ENCODE data around the gene DIS3L2. TPM values are rescaled to one million over a fixed set of nuclear protein-coding genes. Genes with fewer than 3 reads are reported as not detected.

Gene DIS3L2
- total RNA-seq, 2 donors from 2014 or later = 19.6 to 22.1 TPM

- H3K9me3 ChIP-seq = no peaks in the 10 kb centered on the region
- no peak overlapping the region for H3K27ac ChIP-seq
- DNase-seq (ENCODE audit: low spot score) = no peak
- H3K36me3 ChIP-seq = no peaks in the 10 kb centered on the region
- H3K4me1 ChIP-seq = peaks cover 0 to 3% of the 10 kb centered on the region in 2 donors
- TF ChIP-seq CTCF (IDR thresholded peaks at IDR 0.05) = no peak
- H3K27me3 ChIP-seq = no peaks in the 10 kb centered on the region
- H3K4me3 ChIP-seq = no peak overlapping the region
Measured at GRCh38 chr2:232009639-232010274, 48.2 kb downstream of the DIS3L2 start.

GRCh38 chr2:232013701-232014353 lies 52.3 kb downstream of the DIS3L2 start:
- no peak for DNase-seq (ENCODE audit: low spot score)
- H3K36me3 ChIP-seq = no peaks in the 10 kb centered on the region
- no peak overlapping the region for H3K27ac ChIP-seq
- no peak overlapping the region for H3K4me3 ChIP-seq
- H3K9me3 ChIP-seq = no peaks in the 10 kb centered on the region
- peaks cover 0 to 3% of the 10 kb centered on the region in 2 donors for H3K4me1 ChIP-seq
- no peaks in the 10 kb centered on the region for H3K27me3 ChIP-seq
- no peak for TF ChIP-seq CTCF (IDR thresholded peaks at IDR 0.05)

GRCh38 chr2:232014681-232015080 lies 53.2 kb downstream of the DIS3L2 start:
- Histone ChIP-seq H3K27me3 (no peaks in the 10 kb centered on the region), H3K27ac (no peak overlapping the region), H3K4me3 (no peak overlapping the region), H3K4me1 (peaks cover 0 to 3% of the 10 kb centered on the region in 2 donors), H3K36me3 (no peaks in the 10 kb centered on the region), H3K9me3 (no peaks in the 10 kb centered on the region)
- no peak for TF ChIP-seq CTCF (IDR thresholded peaks at IDR 0.05)
- no peak for DNase-seq (ENCODE audit: low spot score)

- Histone ChIP-seq H3K4me1 (peaks cover 0 to 10% of the 10 kb centered on the region in 2 donors), H3K9me3 (no peaks in the 10 kb centered on the region), H3K27ac (no peak overlapping the region), H3K4me3 (no peak overlapping the region), H3K36me3 (no peaks in the 10 kb centered on the region), H3K27me3 (no peaks in the 10 kb centered on the region)
- TF ChIP-seq CTCF (IDR thresholded peaks at IDR 0.05) = no peak
- no peak for DNase-seq (ENCODE audit: low spot score)
Measured at GRCh38 chr2:232018181-232018580, 56.7 kb downstream of the DIS3L2 start.

GRCh38 chr2:232022718-232023117 lies 61.2 kb downstream of the DIS3L2 start:
- TF ChIP-seq CTCF (IDR thresholded peaks at IDR 0.05) = no peak
- no peak overlapping the region for H3K4me3 ChIP-seq
- H3K27ac ChIP-seq = no peak overlapping the region
- DNase-seq (ENCODE audit: low spot score) = no peak
- peaks cover 0 to 7% of the 10 kb centered on the region in 2 donors for H3K4me1 ChIP-seq
- H3K9me3 ChIP-seq = no peaks in the 10 kb centered on the region
- H3K27me3 ChIP-seq = no peaks in the 10 kb centered on the region
- peaks cover 9% of the 10 kb centered on the region for H3K36me3 ChIP-seq
